Skin of body (tissue), 3 donors: ENCODE data around the gene YPEL1. TPM values are rescaled to one million over a fixed set of nuclear protein-coding genes. Genes with fewer than 3 reads are reported as not detected.

ENCODE experiments used
- DNase-seq: peaks from one replicate; lab custom pipeline; 2025; lab: John Stamatoyannopoulos, UW
- small RNA-seq: library from RNA; depleted of rRNA; stranded (forward); fragments of <200 nt; gene quantifications from one replicate; pipeline ENCODE3, GENCODE V24; 2014; ENCODE audit warnings: low replicate concordance
- total RNA-seq: library from RNA; depleted of rRNA; stranded (reverse); fragments of >200 nt; gene quantifications from one replicate; pipeline ENCODE4 v1.2.3, GENCODE V29; 2014

The YPEL1 gene
- total RNA-seq, 1 donor from 2014 or later = 5.8 TPM

GRCh38 chr22:21659864-21660525, 75.6 kb downstream of the YPEL1 start:
- DNase-seq = no peak

GRCh38 chr22:21657360-21658032, 78.1 kb downstream of the YPEL1 start:
- no peak for DNase-seq

- DNase-seq = no peak
These were observed 78.6 kb downstream of the YPEL1 start for GRCh38 chr22:21657020-21657359.

GRCh38 chr22:21652547-21653545, 82.7 kb downstream of the YPEL1 start:
- DNase-seq = no peak

- DNase-seq = peak; percentile 78
These were observed 83.5 kb downstream of the YPEL1 start for GRCh38 chr22:21652010-21652546.

GRCh38 chr22:21651521-21652009, 84.0 kb downstream of the YPEL1 start:
- DNase-seq = no peak

GRCh38 chr22:21650823-21651520, 84.6 kb downstream of the YPEL1 start:
- DNase-seq = no peak

- no peak for DNase-seq
These were observed 85.3 kb downstream of the YPEL1 start for GRCh38 chr22:21650280-21650679.

Small RNA genes lying within 50 kb of the gene (small RNA-seq; reads per million reads assigned to genes)
- gene MIR301B (2.7 reads per million, percentile 88 among the genes with 10 or more reads in this experiment), gene RN7SL280P (not detected)

Other genes starting within 250 kb of the YPEL1 start
- not detected for gene RIMBP3C, start 184.3 kb downstream of the YPEL1 start, total RNA-seq
- gene UBE2L3, start 168.1 kb downstream of the YPEL1 start, total RNA-seq = 25.3 TPM
- 4.7 TPM for gene YDJC, start 105.8 kb downstream of the YPEL1 start, total RNA-seq
- 0.20 TPM for gene CCDC116, start 103.0 kb downstream of the YPEL1 start, total RNA-seq
- 7.2 TPM for gene SDF2L1, start 93.5 kb downstream of the YPEL1 start, total RNA-seq
- 22.3 TPM for gene PPIL2, start 69.8 kb downstream of the YPEL1 start, total RNA-seq
- gene MAPK1, start 131.9 kb upstream of the YPEL1 start, total RNA-seq = 43.0 TPM
- gene PPM1F, start 217.1 kb upstream of the YPEL1 start, total RNA-seq = 21.2 TPM
- 19.7 TPM for gene TOP3B, start 247.0 kb upstream of the YPEL1 start, total RNA-seq